GM12875 (cell line): Measurements from ENCODE around the gene FAM222A.

Experiments
- H3K4me3 ChIP-seq: one replicate; pipeline ENCODE4 v1.5.1; 2011; ENCODE audit warnings: low read depth, low read length, control low read depth
- TF ChIP-seq, protein P1 (sequence below): IDR thresholded peaks from 2 replicates; pipeline ENCODE4 v1.5.1; 2011; ENCODE audit warnings: low read depth, mild to moderate bottlenecking, control low read depth, inconsistent platforms, low read length, moderate library complexity, borderline replicate concordance; ENCODE audit not compliant: insufficient read depth

The FAM222A gene

GRCh38 chr12:109706747-109707469 lies 6.7 kb upstream of the FAM222A start:
- TF ChIP-seq, protein P1, sequence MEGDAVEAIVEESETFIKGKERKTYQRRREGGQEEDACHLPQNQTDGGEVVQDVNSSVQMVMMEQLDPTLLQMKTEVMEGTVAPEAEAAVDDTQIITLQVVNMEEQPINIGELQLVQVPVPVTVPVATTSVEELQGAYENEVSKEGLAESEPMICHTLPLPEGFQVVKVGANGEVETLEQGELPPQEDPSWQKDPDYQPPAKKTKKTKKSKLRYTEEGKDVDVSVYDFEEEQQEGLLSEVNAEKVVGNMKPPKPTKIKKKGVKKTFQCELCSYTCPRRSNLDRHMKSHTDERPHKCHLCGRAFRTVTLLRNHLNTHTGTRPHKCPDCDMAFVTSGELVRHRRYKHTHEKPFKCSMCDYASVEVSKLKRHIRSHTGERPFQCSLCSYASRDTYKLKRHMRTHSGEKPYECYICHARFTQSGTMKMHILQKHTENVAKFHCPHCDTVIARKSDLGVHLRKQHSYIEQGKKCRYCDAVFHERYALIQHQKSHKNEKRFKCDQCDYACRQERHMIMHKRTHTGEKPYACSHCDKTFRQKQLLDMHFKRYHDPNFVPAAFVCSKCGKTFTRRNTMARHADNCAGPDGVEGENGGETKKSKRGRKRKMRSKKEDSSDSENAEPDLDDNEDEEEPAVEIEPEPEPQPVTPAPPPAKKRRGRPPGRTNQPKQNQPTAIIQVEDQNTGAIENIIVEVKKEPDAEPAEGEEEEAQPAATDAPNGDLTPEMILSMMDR: no peak

DNA sequence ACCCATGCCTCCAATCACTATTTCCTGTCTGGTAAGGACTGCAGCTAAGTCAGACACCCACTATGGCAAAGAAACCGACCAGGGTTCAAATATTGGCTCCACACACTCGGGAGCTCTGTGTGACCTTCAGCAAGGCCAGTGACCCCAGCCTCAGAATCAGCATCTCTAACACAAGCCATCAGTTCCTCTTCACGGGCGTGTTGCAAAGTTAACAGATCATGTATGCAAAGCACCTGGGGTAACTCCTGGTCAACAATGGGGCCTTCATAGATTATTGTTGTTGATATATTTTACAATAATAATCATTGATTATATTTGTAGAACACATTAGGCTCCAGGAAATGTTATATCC lies 6.2 kb upstream of the FAM222A start:
- H3K4me3 ChIP-seq: no peak overlapping the region

More at GRCh38 chr12:109706747-109707469, 6.7 kb upstream of the FAM222A start:
- H3K4me3 ChIP-seq: no peak overlapping the region

GRCh38 chr12:109708939-109709338 lies 4.7 kb upstream of the FAM222A start:
- H3K4me3 ChIP-seq: no peak overlapping the region
- TF ChIP-seq, protein P1: no peak

More for the DNA sequence above, 6.2 kb upstream of the FAM222A start:
- TF ChIP-seq, protein P1: no peak

GRCh38 chr12:109709401-109709991 lies 4.1 kb upstream of the FAM222A start:
- H3K4me3 ChIP-seq: no peak overlapping the region
- TF ChIP-seq, protein P1: no peak

DNA sequence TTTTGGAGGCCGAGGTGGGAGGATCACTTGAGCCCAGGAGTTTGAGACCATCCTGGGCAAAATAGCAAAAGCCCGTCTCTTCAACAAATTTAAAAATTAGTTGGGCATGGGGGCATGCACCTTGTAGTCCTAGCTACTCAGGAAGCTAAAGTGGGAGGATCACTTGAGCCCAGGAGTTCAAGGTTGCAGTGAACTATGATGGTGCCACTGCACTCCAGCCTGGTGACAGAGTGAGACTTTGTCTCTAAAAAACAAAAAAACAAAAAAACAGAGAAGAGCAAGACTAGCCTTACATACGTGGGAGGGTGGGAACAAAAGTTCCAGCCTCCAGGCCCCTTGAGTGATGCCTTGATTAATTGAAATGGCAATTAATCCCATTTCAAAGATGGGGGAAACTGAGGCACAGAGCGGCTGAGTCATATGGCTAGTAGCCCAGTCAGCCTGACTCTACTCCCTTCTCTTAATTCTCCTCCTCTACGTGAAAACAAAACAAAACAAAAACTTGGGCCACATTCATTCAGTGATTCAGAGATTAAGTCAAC lies 3.3 kb upstream of the FAM222A start:
- H3K4me3 ChIP-seq: no peak overlapping the region
- TF ChIP-seq, protein P1: no peak

DNA sequence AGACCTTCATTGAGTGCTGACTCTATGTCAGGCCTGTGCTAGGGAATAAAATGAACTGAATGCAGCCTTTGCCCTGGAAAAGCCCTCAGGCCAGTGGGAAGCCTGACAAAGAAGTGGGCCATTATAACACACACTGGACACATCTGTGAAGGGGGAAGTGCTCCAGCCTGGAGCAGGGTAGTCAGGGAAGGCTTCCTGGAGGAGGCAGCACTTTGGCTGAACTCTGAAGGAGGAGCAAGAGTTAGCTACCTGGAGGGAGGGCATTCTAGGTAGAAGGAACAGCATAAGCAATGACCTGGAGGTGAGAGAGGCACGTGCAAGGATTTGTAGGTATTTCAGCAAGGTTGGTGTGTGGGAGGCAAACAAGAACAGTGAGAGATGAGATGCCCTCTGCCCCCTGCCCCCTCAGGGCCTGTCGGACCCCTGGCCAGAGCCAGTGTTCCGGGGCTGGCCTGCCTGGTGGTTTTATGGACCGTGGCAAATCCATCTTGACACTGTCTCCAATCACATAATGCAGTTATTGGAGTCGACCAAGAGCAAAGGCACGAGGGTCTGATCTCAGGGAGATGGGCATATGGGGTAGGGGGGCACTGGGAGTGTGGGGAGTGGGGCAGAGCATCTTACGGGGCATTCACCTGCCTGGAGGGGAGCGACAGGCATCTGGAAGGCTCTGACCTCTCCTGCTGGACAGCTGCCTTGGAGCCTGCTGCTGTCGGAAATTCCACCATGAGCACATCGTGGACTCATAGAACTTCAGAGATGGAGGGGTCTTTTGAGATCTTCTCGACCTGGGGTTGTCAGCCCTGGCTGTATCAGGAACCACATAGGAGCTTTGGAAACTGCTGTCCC lies 2.7 kb upstream of the FAM222A start:
- H3K4me3 ChIP-seq: no peak overlapping the region
- TF ChIP-seq, protein P1: no peak
